Bronchial smooth muscle cell (primary cell): Measurements from ENCODE around the gene KLHDC10. TPM values are rescaled to one million over a fixed set of nuclear protein-coding genes. Genes with fewer than 3 reads are reported as not detected.

ENCODE experiments used
- total RNA-seq: library from RNA; depleted of rRNA; stranded (reverse); fragments of >200 nt; gene quantifications from 2 replicates; pipeline ENCODE4 v1.2.1, GENCODE V29; 2014

The KLHDC10 gene
- total RNA-seq: 22.5 and 31.3 TPM in 2 replicates

GRCh38 chr7:130069978-130070860, at the start of gene KLHDC10:
Gene KLHDC10, plus strand, starts transcription at chr7:130070534. Its CDS starts 110 bp downstream, at chr7:130070644.

Other genes with a start within 250 kb of the KLHDC10 start
- 79.1 and 141 TPM in 2 replicates for gene UBE2H, start 117.6 kb upstream of the KLHDC10 start, total RNA-seq
- gene ZC3HC1, start 19.2 kb upstream of the KLHDC10 start, total RNA-seq: 10.7 and 12.3 TPM in 2 replicates
- gene TMEM209, start 134.9 kb downstream of the KLHDC10 start, total RNA-seq: 4.7 and 7.6 TPM in 2 replicates
- gene SSMEM1, start 137.3 kb downstream of the KLHDC10 start, total RNA-seq: 0.09 TPM in 1 of 2 replicates, not detected in the other
- under 0.01 TPM in 1 of 2 replicates, not detected in the other for gene CPA2, start 196.3 kb downstream of the KLHDC10 start, total RNA-seq
- gene CPA4, start 222.6 kb downstream of the KLHDC10 start, total RNA-seq: 2.7 and 10.6 TPM in 2 replicates